Stimulated activated CD4-positive, alpha-beta T cell treated with anti-CD3 and anti-CD28 coated beads, TNF-alpha, amount 100 ng/mL, for 48 hours (primary cell): ENCODE measurements around the gene ANKZF1.

Source experiments
- DNase-seq, 3 donors: peaks; one replicate each; pipeline ENCODE4 v3.0.0-alpha.2; 2020; ENCODE audit warnings: low read depth in 3 of 3

The ANKZF1 gene

DNA sequence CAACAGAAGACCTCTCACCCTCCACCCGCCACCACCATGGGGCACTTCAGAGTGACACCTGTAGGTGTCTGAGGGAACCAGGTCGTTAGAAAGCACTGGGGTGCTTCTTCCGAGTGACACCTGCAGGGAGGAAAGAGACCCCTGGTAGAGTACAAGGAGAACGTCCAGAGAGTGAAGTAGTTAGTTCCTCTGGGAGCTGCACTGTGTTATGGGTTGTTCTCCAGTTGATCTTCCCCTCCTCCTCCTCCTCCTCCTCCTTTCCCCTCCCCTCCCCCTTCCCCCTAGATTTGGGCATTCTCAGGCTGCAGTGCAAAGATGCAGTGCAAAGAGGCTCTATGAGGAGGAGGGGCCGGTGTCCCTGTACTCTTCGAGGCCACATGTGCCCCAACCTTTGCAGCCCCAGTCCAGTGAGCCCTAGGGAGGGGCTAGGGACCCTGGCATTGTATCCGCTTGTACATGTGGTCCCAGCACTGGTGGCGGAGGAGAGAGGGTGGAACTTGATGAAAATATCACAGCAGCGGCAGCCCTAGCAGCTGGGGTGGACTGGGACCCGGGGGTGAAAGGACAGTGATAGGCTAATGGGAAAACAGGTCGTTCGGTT, 50.4 kb downstream of the ANKZF1 start:
- DNase-seq, result no peak

DNA sequence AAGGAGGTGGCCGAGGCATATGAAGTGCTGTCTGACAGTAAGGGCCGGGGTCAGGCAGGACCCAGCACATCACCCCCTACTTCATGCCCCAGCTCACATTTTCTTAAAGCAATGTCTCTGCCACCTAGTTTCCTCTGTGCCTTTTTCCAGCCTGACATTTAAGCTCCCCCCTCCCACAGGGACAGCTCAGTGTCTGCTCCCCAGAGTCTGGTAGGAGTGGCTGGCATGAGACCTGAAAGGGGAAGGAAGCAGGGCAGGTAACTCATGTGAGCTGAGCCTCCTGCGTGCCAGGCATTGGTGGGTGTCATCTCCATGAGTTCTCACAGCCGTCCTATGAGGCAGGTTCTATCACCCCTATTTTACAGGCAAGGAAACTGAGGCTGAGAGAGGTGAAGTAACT, 51.0 kb downstream of the ANKZF1 start:
- no peak for DNase-seq

DNA sequence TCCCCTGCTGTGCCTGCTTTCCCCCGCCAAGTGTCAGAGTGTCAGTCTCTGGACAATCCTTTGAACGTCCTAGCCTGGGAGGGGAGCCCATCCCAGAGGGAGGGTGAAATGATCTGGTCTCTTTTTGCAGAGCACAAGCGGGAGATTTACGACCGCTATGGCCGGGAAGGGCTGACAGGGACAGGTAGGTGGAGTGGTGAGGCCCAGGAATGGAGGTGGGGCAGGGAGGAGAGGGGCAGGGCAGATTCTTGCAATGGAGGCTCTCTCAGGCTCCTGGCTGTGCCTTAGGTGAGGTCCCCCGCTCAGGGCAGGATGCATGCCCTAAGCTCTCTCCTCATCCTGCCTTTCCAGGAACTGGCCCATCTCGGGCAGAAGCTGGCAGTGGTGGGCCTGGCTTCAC, 52.0 kb downstream of the ANKZF1 start:
- no peak for DNase-seq

DNA sequence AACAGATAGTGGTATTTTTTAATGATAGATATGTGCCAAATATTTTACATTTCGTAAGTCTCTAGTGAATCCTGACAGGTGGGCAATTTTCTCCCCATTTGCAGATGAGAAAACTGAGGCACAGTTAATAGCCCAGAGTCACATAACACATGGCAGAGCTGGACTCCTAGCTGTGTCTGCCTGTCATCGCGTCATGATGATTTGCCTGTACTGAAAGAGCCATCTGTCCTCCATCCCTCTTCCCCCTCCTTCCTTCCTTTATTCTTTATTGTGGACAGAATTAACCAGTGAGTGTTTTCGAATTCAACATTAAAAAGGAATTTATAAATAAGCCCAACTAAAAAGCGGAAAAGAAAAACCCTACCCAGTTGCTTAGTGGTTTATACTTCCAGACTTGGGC, 52.8 kb downstream of the ANKZF1 start:
- DNase-seq, result no peak

DNA sequence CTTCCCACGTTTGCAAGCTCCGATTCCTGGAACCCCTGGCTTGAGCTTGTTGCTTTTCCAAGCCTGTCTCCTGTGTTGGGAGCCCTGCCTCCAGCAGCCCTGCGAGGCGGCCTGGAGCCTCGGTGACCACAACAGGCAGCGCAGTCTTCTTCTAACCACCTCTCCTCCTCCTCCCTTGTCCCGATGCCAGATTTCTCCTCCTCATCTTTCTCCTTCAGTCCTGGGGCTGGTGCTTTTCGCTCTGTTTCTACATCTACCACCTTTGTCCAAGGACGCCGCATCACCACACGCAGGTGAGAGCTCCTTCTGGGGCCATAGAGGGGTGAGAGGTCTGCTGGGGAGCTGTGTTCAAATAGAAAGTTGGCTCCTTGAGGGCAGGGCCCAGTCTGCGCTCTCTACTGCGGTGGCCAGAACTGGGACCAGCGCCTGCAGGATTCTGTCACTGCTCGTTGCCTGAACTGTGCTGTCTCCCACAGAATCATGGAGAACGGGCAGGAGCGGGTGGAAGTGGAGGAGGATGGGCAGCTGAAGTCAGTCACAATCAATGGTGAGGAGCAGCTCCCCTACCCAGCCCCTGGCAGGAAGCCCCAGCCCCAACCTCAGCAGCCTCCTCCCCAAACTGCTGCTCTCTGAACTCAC, 53.5 kb downstream of the ANKZF1 start:
- no peak for DNase-seq

DNA sequence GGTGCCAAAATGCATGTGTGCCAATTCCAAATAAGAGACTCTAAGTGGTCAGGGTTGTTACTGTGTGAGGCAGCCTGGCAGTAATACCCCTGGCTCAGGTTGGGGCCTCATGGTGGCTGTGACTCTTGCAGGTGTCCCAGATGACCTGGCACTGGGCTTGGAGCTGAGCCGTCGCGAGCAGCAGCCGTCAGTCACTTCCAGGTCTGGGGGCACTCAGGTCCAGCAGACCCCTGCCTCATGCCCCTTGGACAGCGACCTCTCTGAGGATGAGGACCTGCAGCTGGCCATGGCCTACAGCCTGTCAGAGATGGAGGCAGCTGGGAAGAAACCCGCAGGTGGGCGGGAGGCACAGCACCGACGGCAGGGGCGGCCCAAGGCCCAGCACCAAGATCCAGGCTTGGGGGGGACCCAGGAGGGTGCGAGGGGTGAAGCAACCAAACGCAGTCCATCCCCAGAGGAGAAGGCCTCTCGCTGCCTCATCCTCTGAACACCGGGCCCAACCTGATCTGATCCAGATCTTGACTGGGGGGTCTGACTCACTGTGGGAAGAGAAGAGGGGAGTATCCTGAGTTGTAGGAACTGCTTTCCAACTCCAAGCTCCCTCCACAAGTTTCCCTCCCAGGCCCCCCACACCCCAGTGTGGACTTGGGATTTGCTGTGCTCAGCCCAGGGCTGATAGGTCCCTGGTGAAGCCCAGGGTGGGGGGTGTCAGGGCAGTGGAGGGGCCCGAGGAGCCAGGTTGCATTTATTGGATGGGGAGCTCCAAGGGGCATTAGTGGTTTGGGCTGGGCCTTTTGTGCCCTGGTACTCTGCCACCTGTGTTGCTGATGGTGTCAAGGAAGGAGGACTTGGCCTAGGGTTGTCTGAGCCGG, 55.1 kb downstream of the ANKZF1 start:
- DNase-seq, result no peak

DNA sequence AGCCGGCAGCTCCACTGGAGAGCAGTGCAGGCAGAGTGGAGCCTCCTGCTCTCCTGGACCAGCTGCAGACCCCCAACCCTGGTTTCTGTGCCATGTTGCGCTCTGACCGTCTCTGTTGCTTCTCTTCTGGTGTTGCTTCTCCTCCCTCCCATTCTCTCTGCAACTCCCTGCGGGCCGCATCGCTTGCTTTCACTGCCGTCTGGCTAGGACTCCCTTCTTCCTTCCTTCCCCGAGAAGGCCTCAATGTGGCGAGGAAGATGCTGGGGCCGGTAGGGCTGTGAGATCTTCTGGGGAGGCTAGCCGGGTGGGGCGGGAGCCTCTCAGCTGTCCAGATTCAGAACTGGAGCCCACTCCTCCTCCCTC, 55.7 kb downstream of the ANKZF1 start:
- DNase-seq, result no peak

DNA sequence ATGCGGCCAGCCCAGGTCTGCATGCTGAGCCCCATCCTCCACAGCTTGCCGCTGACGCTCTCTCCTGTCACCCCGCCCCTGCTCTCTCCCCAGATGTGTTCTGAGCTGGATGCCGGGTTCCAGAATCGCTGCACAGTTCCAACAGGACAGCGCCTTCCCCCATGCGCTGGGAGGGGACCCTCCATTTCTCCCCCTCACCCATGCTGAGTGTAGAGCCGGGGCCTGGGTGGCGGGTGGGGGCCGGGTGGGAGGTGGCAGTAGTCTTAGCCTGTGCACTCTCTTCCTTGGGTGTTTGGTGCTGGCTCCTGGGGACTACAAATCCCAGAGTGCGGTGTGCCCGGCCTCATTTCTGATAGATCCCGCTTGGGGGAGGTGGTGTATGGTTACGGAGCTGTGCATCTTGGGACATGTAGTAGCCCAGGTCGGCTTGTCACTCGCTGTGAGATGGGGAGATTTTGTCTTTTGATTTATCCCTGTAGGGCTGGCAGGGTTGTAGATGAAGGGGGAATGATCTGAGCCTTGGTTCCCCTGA, 56.4 kb downstream of the ANKZF1 start:
- no peak for DNase-seq
